Heart left ventricle (tissue), 16 donors: ENCODE measurements around the gene CDC25C. TPM values are rescaled to one million over a fixed set of nuclear protein-coding genes. Genes with fewer than 3 reads are reported as not detected.

Source experiments
- ATAC-seq, 4 donors: fragments of 200-7000 bp; cut with Tn5 transposase; one replicate each; pipeline ENCODE4 v1.9.1; 2020 to 2022; ENCODE audit warnings: moderate library complexity in 4 of 4, mild to moderate bottlenecking in 3 of 4, moderate number of reproducible peaks in 1 of 4
- DNase-seq, 5 donors: peaks; one replicate each; pipeline ENCODE4 v3.0.0-alpha.2; 2020
- H3K27ac ChIP-seq, 12 donors: fragments of 200-600 bp; sonication (generic) in 4 of 12; one replicate each; pipeline versions ENCODE4 v1.5.0 to v1.8.0; 2016 to 2022; ENCODE audit warnings: mild to moderate bottlenecking in 2 of 12
- H3K27me3 ChIP-seq, 9 donors: fragments of 200-600 bp; sonication (generic) in 2 of 9; one replicate each; pipeline versions ENCODE4 v1.5.1 to v1.8.0; 2016 to 2022; ENCODE audit warnings: mild to moderate bottlenecking in 3 of 9
- H3K36me3 ChIP-seq, 9 donors: fragments of 200-600 bp; sonication (generic) in 2 of 9; one replicate each; pipeline versions ENCODE4 v1.5.0 to v1.8.0; 2018 to 2022; ENCODE audit warnings: mild to moderate bottlenecking in 2 of 9
- H3K4me1 ChIP-seq, 12 donors: fragments of 200-600 bp; sonication (generic) in 4 of 12; one replicate each; pipeline versions ENCODE4 v1.5.0 to v1.8.0; 2016 to 2022; ENCODE audit warnings: mild to moderate bottlenecking in 3 of 12
- H3K4me3 ChIP-seq, 12 donors: fragments of 200-600 bp; sonication (generic) in 4 of 12; one replicate each; pipeline versions ENCODE4 v1.5.0 to v1.8.0; 2017 to 2022; ENCODE audit warnings: mild to moderate bottlenecking in 9 of 12, moderate library complexity in 4 of 12
- H3K9me3 ChIP-seq, 12 donors: fragments of 200-600 bp; sonication (generic) in 4 of 12; one replicate each; pipeline versions ENCODE4 v1.5.0 to v1.8.0; 2016 to 2022; ENCODE audit warnings: mild to moderate bottlenecking in 1 of 12
- CTCF ChIP-seq, 12 donors: fragments of 200-600 bp; sonication (generic) in 4 of 12; IDR thresholded peaks; one replicate each; pipeline versions ENCODE4 v1.5.0 to v1.8.0; 2018 to 2022; ENCODE audit warnings: antibody characterized with exemption in 12 of 12, mild to moderate bottlenecking in 5 of 12
- POLR2A ChIP-seq, 2 donors: fragments of 450-650 bp; IDR thresholded peaks; one replicate each; pipeline ENCODE4 v1.6.1; 2017; ENCODE audit warnings: antibody characterized with exemption in 2 of 2, mild to moderate bottlenecking in 2 of 2, moderate library complexity in 2 of 2
- WGBS, 4 donors: extraction: QIAGEN DNeasy Blood & Tissue Kit in 2 of 4; methylation state at CpG; one replicate each; pipeline versions ENCODE4 v1.1.5 to v1.1.7; 2013 to 2018; 5-methylcytosine and 5-hydroxymethylcytosine counted together
- intact Hi-C, 10 donors: fragments of 100-400 bp; cut with DNase I; formaldehyde crosslinking; loops; one replicate each; pipeline versions ENCODE4 v1.11.1 to v1.14.2; 2022
- polyA plus RNA-seq, 2 donors: library from polyadenylated mRNA; stranded (reverse); fragments of 200-250 nt; gene quantifications; one replicate each; pipeline ENCODE4 v1.2.3, GENCODE V29; 2013
- total RNA-seq, 9 donors: library from RNA; depleted of rRNA in 2 of 9; stranded (reverse); fragments of >200 nt in 2 of 9; fragmentation: NEBNext Ultra II Directional in 3 of 9; extraction: Animal tissue kit (Norgen Biotek cat#: 25700) in 3 of 9; gene quantifications; one replicate each; pipeline versions ENCODE4 v1.1.0 to v1.2.4, GENCODE V29; 2016 to 2023
- donor health status: ischemic (EF 13 %, LVEDD 7.1; RV severe dilation, severe dysfunction).
- donor health status: healthy with polysubstance abuse.
- donor health status: DM: no; HTN: yes; CAD: no.
- donor health status: DM: no; HTN: no; CAD: no.
- donor health status: ischemic (EF 25% LVEDD 6.9; RV normal size, moderate dysfunction).
- donor health status: ischemic (EF 25% LVEDD 5.7; RV mildly dilated, moderate dysfunction).
- donor health status: healthy.
- donor health status: DM: yes; HTN: yes; CAD: no.
- donor health status: ischemic (EF 35%, LVEDD 5.7; RV mildly dilated, moderate dysfunction).
- donor health status: nonischemic (EF 11% LVEDD 7.7; RV severe dilation, severe dysfunction).
- donor health status: DM: yes; HTN: yes; CAD: no.
- donor health status: PGD.
- donor health status: ischemic (EF 29% LVEDD 5.4; RV normal size, mild dysfunction).
- donor health status: nonischemic (EF 23%, LVEDD 6.1; RV moderate dilation, normal function).

The CDC25C gene
- total and polyA plus RNA-seq, 11 donors: 0.08 to 2.5 (median 0.35) TPM; not detected in 6

GRCh38 chr5:138241688-138242571 lies 89.7 kb downstream of the CDC25C start:
- peaks cover 0 to 16% (median 7%) of the 10 kb centered on the region in 12 donors for H3K4me1 ChIP-seq
- peaks cover 0 to 23% (median 0%) of the 10 kb centered on the region in 9 donors for H3K27me3 ChIP-seq
- TF ChIP-seq POLR2A (IDR thresholded peaks at IDR 0.05): no peak
- TF ChIP-seq CTCF (IDR thresholded peaks at IDR 0.05): peak in 2 of 12 donors; percentile 17 to 18
- H3K27ac ChIP-seq: peak overlapping the region in 7 of 12 donors; percentile 7 to 55 (median 42)
- H3K4me3 ChIP-seq: peak overlapping the region; percentile 31 to 62 (median 50)
- no peaks in the 10 kb centered on the region for H3K9me3 ChIP-seq
- 5 to 6% (median 6%) methylated on average over 63 to 67 of the region's 67 CpGs for WGBS, 4 donors
- intact Hi-C loops: loop anchor here in 1 of 10 donors (5.0 kb wide), 1 partner anchor 40 kb away; no protein-coding TSS in a partner anchor
- no peaks in the 10 kb centered on the region for H3K36me3 ChIP-seq
- DNase-seq (peak in 3 of 5 donors; percentile 29 to 69 (median 35)), ATAC-seq (peak in 3 of 4 donors; percentile 78 to 86 (median 84))

GRCh38 chr5:138240650-138241385 lies 90.8 kb downstream of the CDC25C start:
- Histone ChIP-seq H3K4me1 (peaks cover 0 to 16% (median 7%) of the 10 kb centered on the region in 12 donors), H3K36me3 (no peaks in the 10 kb centered on the region), H3K4me3 (no peak overlapping the region), H3K27me3 (peaks cover 0 to 23% (median 0%) of the 10 kb centered on the region in 9 donors), H3K27ac (no peak overlapping the region), H3K9me3 (no peaks in the 10 kb centered on the region)
- TF ChIP-seq CTCF (IDR thresholded peaks at IDR 0.05): no peak
- no peak for TF ChIP-seq POLR2A (IDR thresholded peaks at IDR 0.05)
- no peak for ATAC-seq
- intact Hi-C loops: loop anchor here in 1 of 10 donors (5.0 kb wide), 1 partner anchor 41 kb away; no protein-coding TSS in a partner anchor
- no peak for DNase-seq
- 71 to 82% (median 74%) methylated on average over 3 of the region's 3 CpGs for WGBS, 4 donors

- H3K36me3 ChIP-seq: no peaks in the 10 kb centered on the region
- ATAC-seq (no peak), DNase-seq (no peak)
- intact Hi-C loops: no loop called here
- H3K27me3 ChIP-seq: peaks cover 0 to 23% (median 0%) of the 10 kb centered on the region in 9 donors
- no peak for TF ChIP-seq CTCF (IDR thresholded peaks at IDR 0.05)
- TF ChIP-seq POLR2A (IDR thresholded peaks at IDR 0.05): no peak
- H3K27ac ChIP-seq: no peak overlapping the region
- peaks cover 0 to 16% (median 7%) of the 10 kb centered on the region in 12 donors for H3K4me1 ChIP-seq
- 85 to 95% (median 91%) methylated on average over 1 of the region's 1 CpG for WGBS, 4 donors
- H3K4me3 ChIP-seq: no peak overlapping the region
- no peaks in the 10 kb centered on the region for H3K9me3 ChIP-seq
These were observed 93.6 kb downstream of the CDC25C start for GRCh38 chr5:138238034-138238433.

Other genes starting within 250 kb of the CDC25C start
- not detected for gene WNT8A, start 247.8 kb downstream of the CDC25C start, total RNA-seq
- gene WNT8A, start 247.8 kb downstream of the CDC25C start, polyA plus RNA-seq: not detected
- 1 to 10 TPM in 8 of 9 donors, under 1 TPM in 1; 0.50 to 5.1 (median 3.4) TPM for gene NME5, start 192.4 kb downstream of the CDC25C start, total RNA-seq
- gene NME5, start 192.4 kb downstream of the CDC25C start, polyA plus RNA-seq: 1 to 10 TPM; 2.8 to 4.2 TPM
- gene BRD8, start 153.2 kb downstream of the CDC25C start, total RNA-seq: 10 to 100 TPM; 16.6 to 30.2 (median 23.0) TPM
- 10 to 100 TPM; 17.6 to 22.6 TPM for gene BRD8, start 153.2 kb downstream of the CDC25C start, polyA plus RNA-seq
- 10 to 100 TPM in 1 of 9 donors, 1 to 10 TPM in 2, under 1 TPM in 5, not detected in 1; 0.14 to 12.2 (median 0.79) TPM for gene KIF20A, start 152.7 kb downstream of the CDC25C start, total RNA-seq
- gene KIF20A, start 152.7 kb downstream of the CDC25C start, polyA plus RNA-seq: under 1 TPM in 1 of 2 donors, not detected in 1; 0.12 TPM
- 10 to 100 TPM; 11.9 to 25.6 (median 17.2) TPM for gene CDC23, start 118.5 kb downstream of the CDC25C start, total RNA-seq
- gene CDC23, start 118.5 kb downstream of the CDC25C start, polyA plus RNA-seq: 10 to 100 TPM; 10.1 to 17.4 TPM
- 1 to 10 TPM in 1 of 9 donors, under 1 TPM in 8; 0.35 to 1.3 (median 0.67) TPM for gene GFRA3, start 57.2 kb downstream of the CDC25C start, total RNA-seq
- 1 to 10 TPM in 1 of 2 donors, under 1 TPM in 1; 0.40 to 1.1 TPM for gene GFRA3, start 57.2 kb downstream of the CDC25C start, polyA plus RNA-seq
- gene FAM53C, start 6.5 kb upstream of the CDC25C start, total RNA-seq: 10 to 100 TPM; 21.5 to 41.0 (median 26.2) TPM
- 10 to 100 TPM; 15.0 to 18.3 TPM for gene FAM53C, start 6.5 kb upstream of the CDC25C start, polyA plus RNA-seq
- gene KDM3B, start 20.9 kb upstream of the CDC25C start, total RNA-seq: 10 to 100 TPM; 31.9 to 65.1 (median 52.6) TPM
- 10 to 100 TPM; 17.0 to 18.2 TPM for gene KDM3B, start 20.9 kb upstream of the CDC25C start, polyA plus RNA-seq
- gene REEP2, start 107.3 kb upstream of the CDC25C start, total RNA-seq: 10 to 100 TPM in 3 of 9 donors, 1 to 10 TPM in 6; 1.6 to 11.2 (median 6.2) TPM
- gene REEP2, start 107.3 kb upstream of the CDC25C start, polyA plus RNA-seq: 1 to 10 TPM; 2.8 to 3.9 TPM
- gene EGR1, start 133.7 kb upstream of the CDC25C start, total RNA-seq: 100 to 1,000 TPM in 1 of 9 donors, 10 to 100 TPM in 4, 1 to 10 TPM in 4; 4.0 to 133 (median 15.3) TPM
- gene EGR1, start 133.7 kb upstream of the CDC25C start, polyA plus RNA-seq: 10 to 100 TPM; 13.9 to 16.2 TPM
- gene ETF1, start 211.4 kb upstream of the CDC25C start, total RNA-seq: 100 to 1,000 TPM in 1 of 9 donors, 10 to 100 TPM in 8; 52.4 to 116 (median 81.8) TPM
- 100 to 1,000 TPM in 1 of 2 donors, 10 to 100 TPM in 1; 19.0 to 104 TPM for gene ETF1, start 211.4 kb upstream of the CDC25C start, polyA plus RNA-seq
- 100 to 1,000 TPM; 211 to 481 (median 313) TPM for gene HSPA9, start 243.6 kb upstream of the CDC25C start, total RNA-seq
- gene HSPA9, start 243.6 kb upstream of the CDC25C start, polyA plus RNA-seq: 100 to 1,000 TPM; 115 to 408 TPM